Breast epithelium (tissue), 4 donors: Measurements from ENCODE around the gene NCOA1. TPM values are rescaled to one million over a fixed set of nuclear protein-coding genes. Genes with fewer than 3 reads are reported as not detected.

ENCODE experiments used
- DNase-seq, 2 donors: peaks; one replicate each; pipeline ENCODE4 v3.0.0-alpha.2; 2019; ENCODE audit warnings: low spot score in 2 of 2
- H3K27ac ChIP-seq, 2 donors: fragments of 200-600 bp; sonication (generic) in 1 of 2; one replicate each; pipeline ENCODE4 v1.5.1; 2016 to 2019; ENCODE audit warnings: mild to moderate bottlenecking in 1 of 2
- H3K27me3 ChIP-seq, 2 donors: fragments of 200-600 bp; sonication (generic) in 1 of 2; one replicate each; pipeline versions ENCODE4 v1.5.1 to v1.6.0; 2017 to 2019; ENCODE audit warnings: control low read depth in 1 of 2, mild to moderate bottlenecking in 1 of 2
- H3K36me3 ChIP-seq: fragments of 200-600 bp; one replicate; pipeline ENCODE4 v1.5.1; 2019
- H3K4me1 ChIP-seq, 2 donors: fragments of 200-600 bp; sonication (generic); one replicate each; pipeline ENCODE4 v1.5.1; 2016 to 2019; ENCODE audit warnings: control low read depth in 1 of 2
- H3K4me3 ChIP-seq, 3 donors: fragments of 200-600 bp; sonication (generic); 1 replicate in 2 of 3; 2 replicates in 1 of 3; pipeline ENCODE4 v1.5.1; 2016 to 2019; ENCODE audit warnings: mild to moderate bottlenecking in 3 of 3, moderate library complexity in 2 of 3
- H3K9me3 ChIP-seq, 2 donors: fragments of 200-600 bp; sonication (generic) in 1 of 2; one replicate each; pipeline ENCODE4 v1.5.1; 2016 to 2019; ENCODE audit warnings: control low read depth in 1 of 2
- CTCF ChIP-seq, 3 donors: fragments of 450-650 bp; IDR thresholded peaks; one replicate each; pipeline ENCODE4 v1.5.1; 2016 to 2017; ENCODE audit warnings: antibody characterized with exemption in 3 of 3, mild to moderate bottlenecking in 3 of 3, moderate library complexity in 3 of 3
- POLR2A ChIP-seq: fragments of 450-650 bp; IDR thresholded peaks from one replicate; pipeline ENCODE4 v1.6.1; 2016; ENCODE audit warnings: antibody characterized with exemption, mild to moderate bottlenecking, moderate library complexity
- POLR2AphosphoS5 ChIP-seq, 3 donors: sonication (generic); formaldehyde crosslinking; IDR thresholded peaks; one replicate each; pipeline ENCODE4 v1.6.1; 2017; ENCODE audit warnings: antibody characterized with exemption in 3 of 3
- intact Hi-C: fragments of 100-400 bp; cut with DNase I; formaldehyde crosslinking; loops from one replicate; pipeline ENCODE4 v1.15.1; 2023; ENCODE audit warnings: low total_unique reads
- total RNA-seq, 3 donors: library from RNA; depleted of rRNA; stranded (reverse); fragments of >200 nt; gene quantifications; one replicate each; pipeline ENCODE4 v1.1.0, GENCODE V29; 2016

The NCOA1 gene
- total RNA-seq, result 10 to 100 TPM; 66.4 to 83.4 (median 69.2) TPM

GRCh38 chr2:24490690-24491541, at the start of gene NCOA1:
Gene NCOA1, plus strand, starts transcription at chr2:24491254. Its CDS starts 167,424 bp downstream, at chr2:24658678.
- H3K27ac ChIP-seq, result peak within 1 kb of the TSS; percentile 92 to 99
- intact Hi-C loops, result no loop called here
- H3K4me3 ChIP-seq, result peak within 1 kb of the TSS; percentile 81 to 91 (median 84)
- no peaks in the 10 kb centered on the region for H3K4me1 ChIP-seq
- H3K36me3 ChIP-seq, result no peaks in the 10 kb centered on the region
- TF ChIP-seq POLR2AphosphoS5 (IDR thresholded peaks at IDR 0.05) (peak; percentile 21 to 80 (median 58)), POLR2A (peak; percentile 32), CTCF (IDR thresholded peaks at IDR 0.05) (peak in 1 of 3 donors; percentile 27)
- DNase-seq, result peak; percentile 75 to 81
- no peaks in the 10 kb centered on the region for H3K9me3 ChIP-seq
- no peaks in the 10 kb centered on the region for H3K27me3 ChIP-seq

GRCh38 chr2:24448797-24449196, 42.3 kb upstream of the NCOA1 start:
- peaks cover 0 to 4% of the 10 kb centered on the region in 2 donors for H3K4me1 ChIP-seq
- H3K27ac ChIP-seq, result no peak overlapping the region
- no peak for TF ChIP-seq CTCF (IDR thresholded peaks at IDR 0.05)
- intact Hi-C loops, result no loop called here
- DNase-seq, result no peak
- peaks cover 0 to 5% of the 10 kb centered on the region in 2 donors for H3K9me3 ChIP-seq
- no peaks in the 10 kb centered on the region for H3K27me3 ChIP-seq
- no peak overlapping the region for H3K4me3 ChIP-seq
- H3K36me3 ChIP-seq, result no peaks in the 10 kb centered on the region

GRCh38 chr2:24449344-24449743, 41.7 kb upstream of the NCOA1 start:
- no peak for DNase-seq
- no peak for TF ChIP-seq POLR2AphosphoS5 (IDR thresholded peaks at IDR 0.05)
- no peak for TF ChIP-seq POLR2A
- no peak for TF ChIP-seq CTCF (IDR thresholded peaks at IDR 0.05)
- H3K4me3 ChIP-seq, result no peak overlapping the region
- H3K9me3 ChIP-seq, result peaks cover 0 to 5% of the 10 kb centered on the region in 2 donors
- no peak overlapping the region for H3K27ac ChIP-seq
- intact Hi-C loops, result no loop called here
- no peaks in the 10 kb centered on the region for H3K36me3 ChIP-seq
- H3K4me1 ChIP-seq, result peaks cover 0 to 4% of the 10 kb centered on the region in 2 donors
- no peaks in the 10 kb centered on the region for H3K27me3 ChIP-seq

GRCh38 chr2:24451805-24452501, 39.1 kb upstream of the NCOA1 start:
- no peak for DNase-seq
- Histone ChIP-seq H3K27ac (peak overlapping the region; percentile 2 to 35), H3K9me3 (peaks cover 0 to 5% of the 10 kb centered on the region in 2 donors), H3K4me1 (peaks cover 0 to 4% of the 10 kb centered on the region in 2 donors), H3K4me3 (peak overlapping the region in 1 of 3 donors; percentile 46), H3K27me3 (no peaks in the 10 kb centered on the region), H3K36me3 (no peaks in the 10 kb centered on the region)
- intact Hi-C loops, result no loop called here
- TF ChIP-seq CTCF (IDR thresholded peaks at IDR 0.05) (no peak), POLR2A (no peak), POLR2AphosphoS5 (IDR thresholded peaks at IDR 0.05) (no peak)

GRCh38 chr2:24452502-24452885, 38.6 kb upstream of the NCOA1 start:
- TF ChIP-seq POLR2AphosphoS5 (IDR thresholded peaks at IDR 0.05), result no peak
- no peak for TF ChIP-seq POLR2A
- no peak for TF ChIP-seq CTCF (IDR thresholded peaks at IDR 0.05)
- H3K36me3 ChIP-seq, result no peaks in the 10 kb centered on the region
- peaks cover 0 to 5% of the 10 kb centered on the region in 2 donors for H3K9me3 ChIP-seq
- no peak for DNase-seq
- intact Hi-C loops, result no loop called here
- H3K27ac ChIP-seq, result peak overlapping the region; percentile 2 to 35
- H3K4me1 ChIP-seq, result peaks cover 0 to 4% of the 10 kb centered on the region in 2 donors
- no peaks in the 10 kb centered on the region for H3K27me3 ChIP-seq
- H3K4me3 ChIP-seq, result peak overlapping the region in 1 of 3 donors; percentile 46
